Body of pancreas (tissue), 4 donors: ENCODE measurements around the gene MBNL1. TPM values are rescaled to one million over a fixed set of nuclear protein-coding genes. Genes with fewer than 3 reads are reported as not detected.

Experiments used
- ATAC-seq: fragments of 150-250 bp; one replicate; pipeline ENCODE4 v1.9.1; 2016
- DNase-seq, 4 donors: peaks; one replicate each; pipeline ENCODE4 v3.0.0-alpha.2; 2019
- H3K27ac ChIP-seq, 4 donors: fragments of 200-600 bp; sonication (generic); 1 replicate in 3 of 4; 2 replicates in 1 of 4; pipeline versions ENCODE4 v1.5.1 to v1.6.1; 2016 to 2019; ENCODE audit warnings: mild to moderate bottlenecking in 1 of 4, mixed read lengths in 1 of 4, moderate library complexity in 1 of 4
- H3K27me3 ChIP-seq, 2 donors: fragments of 200-600 bp; sonication (generic); one replicate each; pipeline ENCODE4 v1.6.0; 2016; ENCODE audit warnings: mild to moderate bottlenecking in 1 of 2
- H3K36me3 ChIP-seq, 2 donors: fragments of 200-600 bp; sonication (generic); replicated peaks in 1 of 2; 2 replicates each; pipeline ENCODE4 v1.5.1; 2016; ENCODE audit warnings: low read depth in 2 of 2; ENCODE audit not compliant: insufficient read depth in 1 of 2
- H3K4me1 ChIP-seq: fragments of 200-600 bp; sonication (generic); one replicate; pipeline ENCODE4 v1.6.0; 2016
- H3K4me3 ChIP-seq, 2 donors: fragments of 200-600 bp; sonication (generic); 1 replicate in 1 of 2; 2 replicates in 1 of 2; pipeline ENCODE4 v1.5.1; 2016 to 2019
- H3K9me3 ChIP-seq, 3 donors: fragments of 200-600 bp; sonication (generic); 1 replicate in 2 of 3; 2 replicates in 1 of 3; pipeline ENCODE4 v1.5.1; 2016
- CTCF ChIP-seq, 7 experiments: fragments of 450-650 bp in 4 of 7; fragments of 200-600 bp in 3 of 7; sonication (generic) in 3 of 7; IDR thresholded peaks; one replicate each; pipeline ENCODE4 v1.5.1; 2016 to 2019; ENCODE audit warnings: antibody characterized with exemption in 7 of 7
- POLR2A ChIP-seq, 3 donors: fragments of 450-650 bp; IDR thresholded peaks; one replicate each; pipeline ENCODE4 v1.6.1; 2016; ENCODE audit warnings: antibody characterized with exemption in 3 of 3, mild to moderate bottlenecking in 2 of 3
- WGBS, 2 donors: methylation state at CpG; one replicate each; pipeline ENCODE4 v1.1.5; 2017; 5-methylcytosine and 5-hydroxymethylcytosine counted together
- intact Hi-C: fragments of 100-400 bp; cut with DNase I; formaldehyde crosslinking; loops from one replicate; pipeline ENCODE4 v1.15.1; 2023
- total RNA-seq, 2 donors: library from RNA; depleted of rRNA; stranded (reverse); fragments of >200 nt; gene quantifications; one replicate each; pipeline ENCODE4 v1.1.0, GENCODE V29; 2016

Gene MBNL1
- total RNA-seq, 2 donors from 2014 or later = 77.3 to 82.4 TPM

GRCh38 chr3:152293347-152294006 is 24.7 kb downstream of the MBNL1 start:
- WGBS, 2 donors = 30 to 33% methylated on average over 1 of the region's 1 CpG
- Histone ChIP-seq H3K4me1 (peaks cover 40% of the 10 kb centered on the region), H3K9me3 (no peaks in the 10 kb centered on the region), H3K27ac (no peak overlapping the region), H3K27me3 (no peaks in the 10 kb centered on the region), H3K36me3 (no peaks in the 10 kb centered on the region), H3K4me3 (no peak overlapping the region)
- DNase-seq (no peak), ATAC-seq (no peak)
- TF ChIP-seq CTCF (IDR thresholded peaks at IDR 0.05) (no peak), POLR2A (IDR thresholded peaks at IDR 0.05) (no peak)
- intact Hi-C loops = no loop called here

- no peak for ATAC-seq
- Histone ChIP-seq H3K36me3 (no peaks in the 10 kb centered on the region), H3K4me1 (peaks cover 54% of the 10 kb centered on the region), H3K9me3 (no peaks in the 10 kb centered on the region), H3K27me3 (no peaks in the 10 kb centered on the region), H3K4me3 (no peak overlapping the region), H3K27ac (no peak overlapping the region)
- WGBS, 2 donors = 90 to 100% methylated on average over 1 of the region's 1 CpG
- DNase-seq = no peak
- TF ChIP-seq CTCF (IDR thresholded peaks at IDR 0.05) (no peak), POLR2A (IDR thresholded peaks at IDR 0.05) (no peak)
- intact Hi-C loops = no loop called here
Observed at GRCh38 chr3:152295344-152295743, 26.6 kb downstream of the MBNL1 start.

GRCh38 chr3:152295806-152296205 is 27.1 kb downstream of the MBNL1 start:
- TF ChIP-seq POLR2A (IDR thresholded peaks at IDR 0.05) (no peak), CTCF (IDR thresholded peaks at IDR 0.05) (no peak)
- Histone ChIP-seq H3K27me3 (no peaks in the 10 kb centered on the region), H3K27ac (no peak overlapping the region), H3K4me3 (no peak overlapping the region), H3K4me1 (peaks cover 58% of the 10 kb centered on the region), H3K36me3 (no peaks in the 10 kb centered on the region), H3K9me3 (no peaks in the 10 kb centered on the region)
- DNase-seq (no peak), ATAC-seq (no peak)
- intact Hi-C loops = no loop called here
- 38 to 67% methylated on average over 1 of the region's 1 CpG for WGBS, 2 donors

- Histone ChIP-seq H3K27me3 (no peaks in the 10 kb centered on the region), H3K9me3 (no peaks in the 10 kb centered on the region), H3K4me3 (no peak overlapping the region), H3K27ac (no peak overlapping the region), H3K36me3 (no peaks in the 10 kb centered on the region), H3K4me1 (peaks cover 63% of the 10 kb centered on the region)
- intact Hi-C loops = no loop called here
- no peak for ATAC-seq
- 62 to 64% methylated on average over 3 of the region's 3 CpGs for WGBS, 2 donors
- TF ChIP-seq CTCF (IDR thresholded peaks at IDR 0.05) (no peak), POLR2A (IDR thresholded peaks at IDR 0.05) (no peak)
- no peak for DNase-seq
Observed at GRCh38 chr3:152296382-152296781, 27.7 kb downstream of the MBNL1 start.

GRCh38 chr3:152296971-152297370 is 28.2 kb downstream of the MBNL1 start:
- TF ChIP-seq CTCF (IDR thresholded peaks at IDR 0.05) (no peak), POLR2A (IDR thresholded peaks at IDR 0.05) (no peak)
- no peak overlapping the region for H3K27ac ChIP-seq
- no peaks in the 10 kb centered on the region for H3K9me3 ChIP-seq
- no peak overlapping the region for H3K4me3 ChIP-seq
- H3K4me1 ChIP-seq = peaks cover 63% of the 10 kb centered on the region
- 80 to 95% methylated on average over 1 of the region's 1 CpG for WGBS, 2 donors
- intact Hi-C loops = no loop called here
- no peaks in the 10 kb centered on the region for H3K27me3 ChIP-seq
- H3K36me3 ChIP-seq = no peaks in the 10 kb centered on the region
- ATAC-seq = no peak
- DNase-seq = no peak
